Spleen (tissue), 11 donors: ENCODE results near the gene ECHDC3. TPM values are rescaled to one million over a fixed set of nuclear protein-coding genes. Genes with fewer than 3 reads are reported as not detected.

Experiments used
- DNase-seq: peaks from one replicate; pipeline ENCODE4 v3.0.0-alpha.2; 2020
- H3K27ac ChIP-seq, 8 donors: fragments of 200-600 bp; sonication (generic) in 7 of 8; 1 replicate in 4 of 8; 2 replicates in 4 of 8; pipeline versions ENCODE4 v1.5.0 to v1.8.0; 2016 to 2021; ENCODE audit warnings: inconsistent platforms in 4 of 8, mild to moderate bottlenecking in 4 of 8, moderate library complexity in 1 of 8
- H3K27me3 ChIP-seq, 7 donors: fragments of 200-600 bp; sonication (generic) in 6 of 7; replicated peaks in 1 of 7; 1 replicate in 4 of 7; 2 replicates in 3 of 7; pipeline versions ENCODE4 v1.5.0 to v1.8.0; 2016 to 2021; ENCODE audit warnings: inconsistent platforms in 3 of 7, mild to moderate bottlenecking in 1 of 7
- H3K36me3 ChIP-seq, 6 donors: fragments of 200-600 bp; sonication (generic) in 5 of 6; 1 replicate in 4 of 6; 2 replicates in 2 of 6; pipeline versions ENCODE4 v1.5.0 to v1.8.0; 2016 to 2021; ENCODE audit warnings: inconsistent platforms in 2 of 6
- H3K4me1 ChIP-seq, 6 donors: fragments of 200-600 bp; sonication (generic) in 5 of 6; 1 replicate in 3 of 6; 2 replicates in 3 of 6; pipeline versions ENCODE4 v1.5.0 to v1.8.0; 2016 to 2021; ENCODE audit warnings: inconsistent platforms in 3 of 6
- H3K4me3 ChIP-seq, 8 donors: fragments of 200-600 bp; sonication (generic) in 7 of 8; 1 replicate in 4 of 8; 2 replicates in 4 of 8; pipeline versions ENCODE4 v1.5.0 to v1.8.0; 2016 to 2021; ENCODE audit warnings: inconsistent platforms in 4 of 8, mild to moderate bottlenecking in 4 of 8, moderate library complexity in 2 of 8
- H3K9me3 ChIP-seq, 8 donors: fragments of 200-600 bp; sonication (generic) in 7 of 8; 1 replicate in 4 of 8; 2 replicates in 4 of 8; pipeline versions ENCODE4 v1.5.0 to v1.8.0; 2016 to 2021; ENCODE audit warnings: inconsistent platforms in 4 of 8
- POLR2A ChIP-seq, 3 donors: fragments of 450-650 bp; IDR thresholded peaks; one replicate each; pipeline ENCODE4 v1.5.1; 2017; ENCODE audit warnings: antibody characterized with exemption in 3 of 3, mild to moderate bottlenecking in 1 of 3
- POLR2AphosphoS5 ChIP-seq, 3 donors: sonication (generic); formaldehyde crosslinking; IDR thresholded peaks; one replicate each; pipeline ENCODE4 v1.5.1; 2017; ENCODE audit warnings: antibody characterized with exemption in 3 of 3
- WGBS, 5 donors: extraction: QIAGEN DNeasy Blood & Tissue Kit in 3 of 5; methylation state at CpG; one replicate each; pipeline versions ENCODE4 v1.1.5 to v1.1.7; 2013 to 2018; 5-methylcytosine and 5-hydroxymethylcytosine counted together
- intact Hi-C: fragments of 100-400 bp; cut with DNase I; formaldehyde crosslinking; loops from one replicate; pipeline ENCODE4 v1.15.0; 2023; ENCODE audit warnings: low total_unique reads
- polyA plus RNA-seq, 3 donors: library from polyadenylated mRNA; stranded (reverse); fragments of 200-250 nt; gene quantifications; one replicate each; pipeline ENCODE4 v1.2.1, GENCODE V29; 2013
- total RNA-seq, 7 donors: library from RNA; depleted of rRNA in 3 of 7; stranded (reverse); fragments of >200 nt in 3 of 7; fragmentation: NEBNext Ultra II Directional in 4 of 7; extraction: Animal tissue kit (Norgen Biotek cat#: 25700) in 4 of 7; gene quantifications; one replicate each; pipeline versions ENCODE4 v1.1.0 to v1.2.1, GENCODE V29; 2016 to 2021
- TF ChIP-seq, protein P1 (sequence below), 11 experiments: fragments of 200-600 bp in 7 of 11; fragments of 450-650 bp in 4 of 11; sonication (generic) in 4 of 11; IDR thresholded peaks in 8 of 11; conservative IDR thresholded peaks in 3 of 11; 1 replicate in 7 of 11; 2 replicates in 4 of 11; pipeline versions ENCODE4 v1.4.0 to v1.8.0; 2016 to 2021; ENCODE audit warnings: antibody characterized with exemption in 11 of 11, inconsistent platforms in 4 of 11, mild to moderate bottlenecking in 1 of 11
- donor health status: healthy with polysubstance abuse.
- donor health status: DM: no; HTN: no; CAD: no; lungs with moderate emphysema.
- donor health status: DM: no; HTN: no; CAD: no.
- donor health status: Bipolar disorder and iron deficiency.
- donor health status: healthy.
- donor health status: DM: no; HTN: no; CAD: no.
- donor health status: DM: yes; HTN: yes; CAD: no.

Gene ECHDC3
- total and polyA plus RNA-seq, 10 donors: 5.6 to 49.7 (median 16.7) TPM

DNA sequence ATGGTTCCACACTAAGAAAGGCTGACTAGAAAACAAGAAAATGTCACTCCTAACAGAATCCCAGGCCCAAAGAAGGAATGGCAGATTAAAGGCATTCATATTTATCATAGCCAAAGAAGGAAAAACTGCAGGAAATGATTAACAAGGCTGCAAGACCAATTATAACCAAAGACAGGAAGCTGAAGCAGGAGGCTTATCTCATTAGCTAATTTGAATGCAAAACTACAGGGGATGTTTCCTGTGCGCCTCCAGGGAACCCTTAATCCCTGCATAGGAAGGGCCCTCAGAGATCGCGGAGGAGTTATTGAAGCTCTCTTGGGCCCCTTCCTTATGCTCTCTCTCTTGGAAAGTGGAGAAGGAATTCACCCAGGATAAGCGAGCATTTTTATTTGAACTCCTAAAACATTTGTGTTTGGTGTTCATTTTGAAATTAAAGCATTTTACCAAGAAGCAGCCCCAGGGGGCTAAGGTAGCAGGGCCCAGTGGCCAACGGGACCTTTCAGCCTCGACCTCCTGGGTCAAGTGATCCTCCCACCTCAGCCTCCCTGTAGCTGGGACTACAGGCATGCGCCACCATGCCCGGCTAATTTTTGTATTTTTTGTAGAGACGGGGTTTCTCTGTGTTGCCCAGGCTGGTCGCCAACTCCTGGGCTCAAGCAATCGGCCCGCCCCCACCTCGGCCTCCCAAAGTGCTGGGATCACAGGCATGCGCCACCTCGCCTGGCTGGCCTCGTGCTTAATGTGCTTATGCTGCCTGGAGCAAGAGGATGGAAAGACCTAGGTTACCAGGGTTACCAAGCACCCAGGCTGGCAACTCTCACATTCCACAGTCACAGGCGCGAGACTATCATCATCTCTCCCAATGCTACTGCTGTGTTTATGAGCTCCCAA, 56.9 kb downstream of the ECHDC3 start:
- WGBS, 5 donors: 60 to 66% (median 61%) methylated on average over 14 to 18 of the region's 18 CpGs
- H3K36me3 ChIP-seq: no peaks in the 10 kb centered on the region
- TF ChIP-seq, protein P1, sequence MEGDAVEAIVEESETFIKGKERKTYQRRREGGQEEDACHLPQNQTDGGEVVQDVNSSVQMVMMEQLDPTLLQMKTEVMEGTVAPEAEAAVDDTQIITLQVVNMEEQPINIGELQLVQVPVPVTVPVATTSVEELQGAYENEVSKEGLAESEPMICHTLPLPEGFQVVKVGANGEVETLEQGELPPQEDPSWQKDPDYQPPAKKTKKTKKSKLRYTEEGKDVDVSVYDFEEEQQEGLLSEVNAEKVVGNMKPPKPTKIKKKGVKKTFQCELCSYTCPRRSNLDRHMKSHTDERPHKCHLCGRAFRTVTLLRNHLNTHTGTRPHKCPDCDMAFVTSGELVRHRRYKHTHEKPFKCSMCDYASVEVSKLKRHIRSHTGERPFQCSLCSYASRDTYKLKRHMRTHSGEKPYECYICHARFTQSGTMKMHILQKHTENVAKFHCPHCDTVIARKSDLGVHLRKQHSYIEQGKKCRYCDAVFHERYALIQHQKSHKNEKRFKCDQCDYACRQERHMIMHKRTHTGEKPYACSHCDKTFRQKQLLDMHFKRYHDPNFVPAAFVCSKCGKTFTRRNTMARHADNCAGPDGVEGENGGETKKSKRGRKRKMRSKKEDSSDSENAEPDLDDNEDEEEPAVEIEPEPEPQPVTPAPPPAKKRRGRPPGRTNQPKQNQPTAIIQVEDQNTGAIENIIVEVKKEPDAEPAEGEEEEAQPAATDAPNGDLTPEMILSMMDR (IDR thresholded peaks at IDR 0.05 in 8 of 11, conservative IDR thresholded peaks at IDR 0.05 in 3 of 11): no peak
- TF ChIP-seq POLR2A (IDR thresholded peaks at IDR 0.05): no peak
- peak in 1 of 3 donors; percentile 44 for TF ChIP-seq POLR2AphosphoS5 (IDR thresholded peaks at IDR 0.05)
- intact Hi-C loops: no loop called here
- no peak overlapping the region for H3K4me3 ChIP-seq
- no peaks in the 10 kb centered on the region for H3K9me3 ChIP-seq
- H3K27me3 ChIP-seq: no peaks in the 10 kb centered on the region
- no peak for DNase-seq
- peak overlapping the region in 7 of 8 donors; percentile 35 to 79 (median 60) for H3K27ac ChIP-seq
- H3K4me1 ChIP-seq: peaks cover 0 to 20% (median 10%) of the 10 kb centered on the region in 6 donors

DNA sequence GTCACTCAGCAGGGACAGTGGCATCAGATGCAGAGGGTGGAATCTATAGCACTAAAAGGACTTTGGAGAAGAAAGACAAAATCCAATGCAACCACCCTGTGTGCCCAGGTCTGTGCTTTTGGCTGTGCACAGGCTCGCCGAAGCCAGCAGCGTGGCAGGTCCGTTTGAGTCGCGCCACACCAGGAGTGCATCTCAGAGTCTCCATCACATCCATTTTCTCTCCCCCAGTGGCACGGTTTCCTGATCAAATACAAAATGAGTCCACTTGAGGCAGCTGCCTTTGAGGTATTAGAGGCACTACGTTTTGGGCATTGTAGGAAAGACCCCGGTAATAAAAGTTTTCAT, 57.5 kb downstream of the ECHDC3 start:
- TF ChIP-seq POLR2AphosphoS5 (IDR thresholded peaks at IDR 0.05) (no peak), POLR2A (IDR thresholded peaks at IDR 0.05) (no peak)
- TF ChIP-seq, protein P1 (IDR thresholded peaks at IDR 0.05 in 8 of 11, conservative IDR thresholded peaks at IDR 0.05 in 3 of 11): no peak
- peak overlapping the region in 2 of 8 donors; percentile 57 to 79 for H3K27ac ChIP-seq
- no peaks in the 10 kb centered on the region for H3K27me3 ChIP-seq
- intact Hi-C loops: no loop called here
- no peak overlapping the region for H3K4me3 ChIP-seq
- no peak for DNase-seq
- peaks cover 0 to 20% (median 10%) of the 10 kb centered on the region in 6 donors for H3K4me1 ChIP-seq
- H3K36me3 ChIP-seq: no peaks in the 10 kb centered on the region
- no peaks in the 10 kb centered on the region for H3K9me3 ChIP-seq
- 84 to 96% (median 94%) methylated on average over 9 of the region's 9 CpGs for WGBS, 5 donors

DNA sequence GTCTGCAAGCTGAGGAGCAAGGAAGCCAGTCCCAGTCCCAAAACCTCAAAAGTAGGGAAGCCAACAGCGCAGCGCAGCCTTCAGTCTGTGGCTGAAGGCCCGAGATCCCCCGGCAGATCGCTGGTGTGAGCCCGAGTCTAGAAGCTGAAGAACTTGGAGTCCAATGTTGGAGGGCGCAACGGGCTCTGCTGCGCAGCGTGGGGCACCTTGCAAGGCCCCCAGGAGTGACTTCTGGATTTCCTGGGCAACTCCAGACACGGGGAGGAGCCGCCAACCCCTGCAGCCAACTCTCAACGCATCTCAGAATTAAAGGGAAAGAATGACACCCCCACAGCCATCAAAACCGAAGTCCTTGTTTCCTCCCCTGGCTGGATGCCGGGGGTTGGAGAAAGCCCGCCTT, 62.2 kb downstream of the ECHDC3 start:
- Histone ChIP-seq H3K4me3 (no peak overlapping the region), H3K27me3 (no peaks in the 10 kb centered on the region), H3K36me3 (no peaks in the 10 kb centered on the region), H3K4me1 (peaks cover 0 to 15% (median 2%) of the 10 kb centered on the region in 6 donors), H3K9me3 (no peaks in the 10 kb centered on the region), H3K27ac (no peak overlapping the region)
- DNase-seq: no peak
- intact Hi-C loops: no loop called here
- TF ChIP-seq, protein P1 (IDR thresholded peaks at IDR 0.05 in 8 of 11, conservative IDR thresholded peaks at IDR 0.05 in 3 of 11): no peak
- WGBS, 5 donors: 85 to 97% (median 90%) methylated on average over 15 to 16 of the region's 16 CpGs

DNA sequence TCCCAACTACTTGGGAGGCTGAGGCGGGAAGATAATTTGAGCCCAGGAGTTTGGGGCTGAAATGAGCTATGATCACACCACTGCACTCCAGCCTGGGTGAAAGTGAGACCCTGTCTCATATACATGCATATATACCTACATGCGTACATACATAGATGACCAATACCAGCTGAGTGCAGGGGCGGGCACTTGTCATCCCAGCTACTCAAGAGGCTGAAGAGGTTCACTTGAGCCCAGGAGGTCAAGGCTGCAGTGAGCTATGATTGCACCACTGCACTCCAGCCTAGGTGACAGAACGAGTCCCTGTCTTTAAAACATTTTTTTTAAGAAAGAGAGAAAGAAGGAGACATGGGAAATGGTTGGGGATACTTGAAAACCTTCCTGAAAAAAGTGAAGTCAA, 63.6 kb downstream of the ECHDC3 start:
- no peaks in the 10 kb centered on the region for H3K27me3 ChIP-seq
- DNase-seq: no peak
- no peaks in the 10 kb centered on the region for H3K36me3 ChIP-seq
- no peak for TF ChIP-seq POLR2A (IDR thresholded peaks at IDR 0.05)
- TF ChIP-seq, protein P1 (IDR thresholded peaks at IDR 0.05 in 8 of 11, conservative IDR thresholded peaks at IDR 0.05 in 3 of 11): no peak
- TF ChIP-seq POLR2AphosphoS5 (IDR thresholded peaks at IDR 0.05): no peak
- no peaks in the 10 kb centered on the region for H3K9me3 ChIP-seq
- H3K27ac ChIP-seq: no peak overlapping the region
- peaks cover 0 to 9% (median 0%) of the 10 kb centered on the region in 6 donors for H3K4me1 ChIP-seq
- H3K4me3 ChIP-seq: no peak overlapping the region
- intact Hi-C loops: no loop called here
- 48 to 90% (median 81%) methylated on average over 3 to 4 of the region's 4 CpGs for WGBS, 5 donors
